Left ventricle myocardium superior (tissue), 1 donor: ENCODE data around the gene REEP3. TPM values are rescaled to one million over a fixed set of nuclear protein-coding genes. Genes with fewer than 3 reads are reported as not detected.
A peak's percentile ranks its signal among the peaks of the same experiment; 100 is the strongest.

Source experiments
- ATAC-seq: fragments of 200-7000 bp; cut with Tn5 transposase; one replicate; pipeline ENCODE4 v1.9.1; 2020; ENCODE audit warnings: mild to moderate bottlenecking, moderate library complexity
- DNase-seq: peaks from one replicate; pipeline ENCODE4 v3.0.0-alpha.2; 2020
- intact Hi-C: fragments of 100-400 bp; cut with micrococcal nuclease; formaldehyde crosslinking; loops from one replicate; pipeline ENCODE4 v1.11.0; 2022
- total RNA-seq: library from RNA; stranded (reverse); fragmentation: NEBNext Ultra II Directional; extraction: Animal tissue kit (Norgen Biotek cat#: 25700); gene quantifications from one replicate; pipeline ENCODE4 v1.2.1, GENCODE V29; 2021
- donor health status: DM: no; HTN: yes; CAD: no; lungs with severe emphysema.

The REEP3 gene
- total RNA-seq, 1 donor from 2014 or later = 17.4 TPM

DNA sequence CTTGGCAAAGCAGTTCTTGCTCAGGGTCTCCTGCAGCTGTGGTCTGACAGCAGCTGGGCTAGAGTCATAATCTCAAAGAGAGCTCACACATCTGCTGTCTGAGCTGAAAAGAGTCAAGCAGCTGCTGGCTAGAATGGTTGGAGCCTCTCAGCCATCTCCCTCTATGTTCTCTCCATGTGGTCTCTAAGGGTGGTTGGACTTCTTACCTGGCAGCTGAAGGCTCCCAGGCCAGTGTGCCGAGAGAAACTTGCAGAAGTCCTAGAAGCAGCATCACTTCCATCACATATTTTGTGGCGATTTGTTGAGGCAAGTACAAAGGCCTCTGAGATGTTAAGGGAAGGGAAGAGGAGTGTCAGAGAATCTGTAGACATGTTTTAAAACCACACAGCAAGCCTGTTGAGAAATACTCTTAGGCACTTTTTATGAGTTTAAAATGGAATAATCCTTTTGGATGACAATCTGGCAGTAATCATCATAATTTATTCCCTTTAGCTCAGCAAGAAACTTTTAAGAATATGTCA, 93.2 kb downstream of the REEP3 start:
- peak; percentile 39 for DNase-seq
- intact Hi-C loops = no loop called here
- ATAC-seq = peak; percentile 85

DNA sequence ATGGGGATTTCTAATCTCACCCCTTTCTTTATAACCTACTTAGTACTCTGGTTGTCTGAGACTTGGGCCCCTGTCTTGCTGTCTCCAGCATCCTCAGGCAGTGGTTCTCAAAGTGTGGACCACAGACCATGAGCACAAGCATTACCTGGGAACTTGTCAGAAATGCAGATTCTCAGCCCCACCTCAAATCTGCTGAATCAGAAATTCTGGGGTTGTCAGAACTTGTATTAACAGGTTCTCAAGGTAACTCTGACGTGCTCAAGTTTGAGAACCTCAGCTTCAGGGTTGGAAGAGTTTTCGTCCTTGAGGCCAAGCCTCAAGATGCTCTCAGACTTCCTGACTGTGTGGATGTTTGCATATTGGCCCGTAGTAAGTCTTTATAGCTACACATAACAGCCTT, 97.4 kb downstream of the REEP3 start:
- DNase-seq = no peak
- intact Hi-C loops = no loop called here

DNA sequence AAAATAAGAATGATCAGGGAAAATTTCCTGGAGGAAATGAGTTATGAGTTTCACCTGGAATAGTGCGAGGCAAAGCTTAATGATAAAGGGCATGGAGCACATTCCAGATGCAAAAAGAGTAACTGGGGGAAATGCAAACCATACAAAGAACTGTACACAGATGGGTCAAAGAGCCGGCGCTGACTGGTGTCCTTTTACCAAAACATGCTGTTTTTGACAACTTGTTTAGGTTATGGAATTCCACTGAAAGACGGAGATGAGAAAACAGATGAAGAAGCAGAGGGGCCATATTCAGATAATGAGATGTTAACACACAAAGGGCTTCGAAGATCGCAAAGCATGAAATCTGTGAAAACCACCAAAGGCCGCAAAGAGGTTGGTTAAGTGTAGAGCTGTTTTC, 98.2 kb downstream of the REEP3 start:
- no peak for DNase-seq
- intact Hi-C loops = no loop called here
- no peak for ATAC-seq

More for the DNA sequence above, 97.4 kb downstream of the REEP3 start:
- no peak for ATAC-seq

DNA sequence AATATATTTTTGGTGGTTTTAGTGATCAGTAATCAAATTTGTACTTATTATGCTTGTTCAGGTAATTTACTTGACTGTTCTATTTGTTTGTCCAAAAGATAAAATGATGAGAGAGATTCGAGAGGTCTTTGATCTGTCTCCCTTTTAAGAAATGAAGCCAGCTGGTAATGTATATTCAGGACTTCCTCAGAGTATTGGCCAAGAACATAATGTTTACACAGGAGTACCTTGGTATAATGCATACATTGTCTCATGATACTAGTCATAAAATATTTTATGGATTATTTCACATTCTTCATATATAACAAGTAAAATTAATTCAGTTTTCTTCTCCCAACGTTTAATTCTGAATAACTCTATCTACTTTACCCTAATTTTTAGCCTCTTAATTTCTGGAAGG, 100.9 kb downstream of the REEP3 start:
- ATAC-seq = no peak
- intact Hi-C loops = loop anchor here (10.0 kb wide), 1 partner anchor 407 kb away; no protein-coding TSS in a partner anchor
- DNase-seq = no peak

DNA sequence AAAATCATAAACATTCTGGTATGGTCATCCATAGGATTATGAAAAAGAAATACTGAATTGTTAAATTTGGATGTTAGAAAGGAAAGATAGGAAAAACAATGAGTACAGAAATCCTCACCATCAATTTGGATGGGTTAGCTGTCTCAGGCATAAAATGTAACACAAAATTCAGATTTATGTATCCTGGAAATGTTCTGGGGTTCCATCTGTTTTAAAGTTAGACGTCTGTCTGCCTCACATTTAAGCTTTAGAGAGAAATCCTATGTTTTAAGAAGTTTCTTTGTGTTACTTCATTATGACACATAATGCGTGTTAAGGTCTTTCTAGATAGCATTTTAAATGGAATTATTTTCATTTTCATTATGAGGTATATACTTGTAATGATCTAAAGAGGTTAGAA, 103.5 kb downstream of the REEP3 start:
- intact Hi-C loops = loop anchor here (5.0 to 10.0 kb wide), 2 partner anchors 410 to 457 kb away; no protein-coding TSS in a partner anchor

DNA sequence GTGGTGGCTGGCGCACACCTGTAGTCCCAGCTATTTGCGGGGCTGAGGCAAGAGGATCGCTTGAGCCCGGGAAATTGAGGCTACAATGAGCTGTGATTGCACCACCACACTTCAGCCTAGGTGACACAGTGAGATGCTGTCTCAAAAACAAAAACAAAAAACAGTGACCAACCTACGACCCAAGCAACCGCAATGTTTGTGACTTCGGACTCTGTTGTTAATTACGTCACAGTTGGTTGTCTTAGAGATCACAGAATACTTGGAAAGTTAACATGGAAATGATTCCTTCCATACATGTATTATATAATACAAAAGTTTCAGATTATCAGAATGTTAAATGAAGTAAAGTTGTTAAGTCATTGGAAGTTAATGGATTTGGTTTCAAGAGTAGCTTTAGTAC, 106.2 kb downstream of the REEP3 start:
- intact Hi-C loops = loop anchor here (5.0 to 10.0 kb wide), 2 partner anchors 413 to 460 kb away; no protein-coding TSS in a partner anchor
- DNase-seq (no peak), ATAC-seq (no peak)

More for the DNA sequence above, 103.5 kb downstream of the REEP3 start:
- ATAC-seq (no peak), DNase-seq (no peak)

DNA sequence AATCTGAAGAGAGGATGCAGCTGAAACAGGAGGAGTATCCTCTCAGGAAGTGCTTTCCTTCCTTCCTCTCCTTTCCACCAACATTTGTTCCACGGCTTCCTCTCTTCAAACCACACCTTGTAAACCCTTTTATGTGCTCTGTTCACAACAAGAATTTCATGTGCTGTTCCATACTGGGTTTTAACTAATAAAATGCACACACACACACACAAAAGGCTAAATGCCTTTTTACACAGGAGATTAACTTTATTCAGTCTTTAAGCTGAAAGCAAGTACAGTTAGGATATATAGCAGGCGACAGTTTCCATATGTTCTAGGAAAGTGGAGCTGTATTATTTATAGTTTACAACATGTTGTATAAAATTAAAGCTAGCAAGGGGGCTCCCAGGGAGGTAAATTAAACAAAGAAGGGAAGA, 106.7 kb downstream of the REEP3 start:
- ATAC-seq (no peak), DNase-seq (no peak)
- intact Hi-C loops = loop anchor here (5.0 to 10.0 kb wide), 2 partner anchors 413 to 461 kb away; no protein-coding TSS in a partner anchor

DNA sequence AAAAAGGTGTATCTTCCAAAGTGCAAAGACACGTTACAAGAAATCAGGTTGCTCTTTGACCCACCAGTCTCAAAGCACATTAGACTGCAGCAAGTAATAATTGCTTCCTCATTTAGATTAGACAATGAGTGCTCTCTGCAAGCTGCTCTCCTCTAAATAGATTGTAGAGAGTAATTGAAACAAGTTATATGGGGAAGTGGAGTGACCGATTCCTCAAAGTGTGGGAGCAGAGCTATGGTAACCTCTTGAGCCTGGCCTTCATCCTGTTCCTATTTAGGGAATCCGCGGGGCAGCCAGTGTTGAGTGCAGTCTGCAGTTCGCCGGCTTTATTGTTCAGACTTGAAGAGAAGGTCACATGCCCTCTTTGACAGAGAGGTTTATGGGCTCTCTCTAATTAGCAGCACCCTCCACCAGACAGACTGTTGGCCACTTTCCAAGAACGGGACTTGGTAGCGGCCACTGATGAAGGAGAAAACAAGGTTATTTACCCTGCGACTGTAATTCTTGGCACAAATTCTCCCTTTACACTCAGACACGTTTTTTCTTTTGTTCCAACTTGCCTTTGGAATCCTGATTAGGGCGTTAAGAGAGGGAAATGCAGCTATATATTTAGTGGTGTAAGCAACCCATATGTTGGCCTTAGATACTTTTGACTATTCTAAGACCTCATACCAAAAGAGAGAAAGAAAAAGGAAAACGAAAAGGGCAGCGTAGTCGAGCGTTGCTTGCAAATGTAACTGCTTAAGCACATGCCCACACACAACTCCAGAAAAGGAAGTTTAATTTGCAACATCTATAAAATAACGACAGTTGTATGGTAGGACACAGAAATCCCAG, 107.5 kb downstream of the REEP3 start:
- intact Hi-C loops = loop anchor here (5.0 to 10.0 kb wide), 2 partner anchors 414 to 461 kb away; no protein-coding TSS in a partner anchor
- ATAC-seq (peak; percentile 57), DNase-seq (peak; percentile 74)

DNA sequence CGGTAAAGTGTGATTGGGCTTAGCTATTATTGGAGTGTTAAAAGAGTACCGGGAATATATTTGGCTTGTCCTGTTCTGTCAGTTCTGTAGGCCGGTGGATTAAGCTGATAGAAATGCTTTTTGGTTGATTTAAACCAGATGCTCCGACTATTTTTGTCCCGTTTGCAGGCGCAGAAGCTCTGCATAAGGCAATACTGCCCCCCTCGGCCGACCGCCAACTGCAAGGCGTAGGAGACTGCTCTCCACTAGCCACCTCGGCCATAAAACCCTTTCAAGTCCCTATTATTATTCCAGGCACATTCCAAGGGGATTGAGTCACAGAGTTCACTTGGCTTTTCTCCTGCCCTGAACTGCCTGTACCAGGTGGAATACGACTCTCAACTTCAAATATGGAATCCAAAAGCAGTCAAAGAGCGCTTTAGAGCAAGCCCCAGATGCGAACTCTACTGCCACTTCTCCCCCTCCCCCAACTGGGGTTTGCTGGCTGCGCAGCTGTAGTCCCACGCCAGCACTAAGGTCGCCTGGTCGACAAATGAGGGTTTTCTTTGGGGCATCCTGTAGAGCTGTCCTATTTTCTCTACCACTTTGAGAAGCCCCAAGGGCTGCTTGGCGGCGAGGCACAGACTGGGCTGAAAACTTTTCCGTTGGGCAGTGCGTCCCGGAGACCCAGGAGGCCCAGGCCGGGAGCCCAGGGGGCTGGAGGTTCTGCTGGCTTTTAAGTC, 108.3 kb downstream of the REEP3 start:
- DNase-seq (peak; percentile 97), ATAC-seq (peak; percentile 77)
- intact Hi-C loops = loop anchor here (5.0 to 10.0 kb wide), 3 partner anchors 85 to 462 kb away; no protein-coding TSS in a partner anchor

DNA sequence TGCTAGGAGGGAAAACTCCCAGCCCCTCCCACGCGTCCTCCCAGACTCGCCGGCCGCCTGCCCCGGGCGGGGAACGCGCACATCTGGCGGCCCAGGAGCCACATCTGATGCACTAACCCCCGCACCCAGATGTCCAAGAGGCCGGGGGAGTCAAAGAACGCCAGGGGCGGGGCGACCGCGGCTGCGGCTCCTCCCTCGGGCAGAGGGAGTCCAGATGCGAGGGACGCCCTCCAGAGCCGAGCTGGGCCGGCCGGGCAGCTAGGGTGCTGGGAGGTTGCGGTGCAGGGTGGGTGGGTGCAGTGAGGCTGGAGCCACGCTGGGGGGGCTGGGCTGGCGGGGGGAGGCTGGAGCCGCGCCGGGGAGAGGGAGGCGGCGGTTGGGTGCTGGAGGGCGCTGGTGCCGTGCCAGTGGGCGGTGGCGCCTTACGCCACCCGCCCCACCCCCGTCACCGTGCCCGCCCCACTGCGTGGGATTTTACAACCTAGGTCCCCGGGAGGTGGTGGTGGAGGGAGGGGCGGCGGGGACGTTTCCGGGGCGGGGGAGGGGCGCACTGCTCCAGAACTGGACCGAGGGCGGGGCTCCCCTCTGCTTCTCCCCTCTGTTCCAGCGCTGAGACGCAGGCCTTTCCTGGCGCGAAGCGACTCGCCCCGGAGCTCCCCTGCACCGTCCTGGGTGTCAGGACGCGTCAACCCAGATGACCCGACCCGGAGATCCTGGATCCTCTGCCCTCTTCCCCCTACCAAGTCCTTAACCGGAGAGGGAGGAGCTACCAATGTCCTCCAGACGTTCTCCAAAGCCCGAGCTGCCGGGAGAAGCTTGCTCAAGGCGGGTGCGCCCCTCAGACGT, 109.1 kb downstream of the REEP3 start:
- DNase-seq (peak; percentile 96), ATAC-seq (peak; percentile 80)
- intact Hi-C loops = loop anchor here (10.0 kb wide), 1 partner anchor 84 kb away; no protein-coding TSS in a partner anchor

DNA sequence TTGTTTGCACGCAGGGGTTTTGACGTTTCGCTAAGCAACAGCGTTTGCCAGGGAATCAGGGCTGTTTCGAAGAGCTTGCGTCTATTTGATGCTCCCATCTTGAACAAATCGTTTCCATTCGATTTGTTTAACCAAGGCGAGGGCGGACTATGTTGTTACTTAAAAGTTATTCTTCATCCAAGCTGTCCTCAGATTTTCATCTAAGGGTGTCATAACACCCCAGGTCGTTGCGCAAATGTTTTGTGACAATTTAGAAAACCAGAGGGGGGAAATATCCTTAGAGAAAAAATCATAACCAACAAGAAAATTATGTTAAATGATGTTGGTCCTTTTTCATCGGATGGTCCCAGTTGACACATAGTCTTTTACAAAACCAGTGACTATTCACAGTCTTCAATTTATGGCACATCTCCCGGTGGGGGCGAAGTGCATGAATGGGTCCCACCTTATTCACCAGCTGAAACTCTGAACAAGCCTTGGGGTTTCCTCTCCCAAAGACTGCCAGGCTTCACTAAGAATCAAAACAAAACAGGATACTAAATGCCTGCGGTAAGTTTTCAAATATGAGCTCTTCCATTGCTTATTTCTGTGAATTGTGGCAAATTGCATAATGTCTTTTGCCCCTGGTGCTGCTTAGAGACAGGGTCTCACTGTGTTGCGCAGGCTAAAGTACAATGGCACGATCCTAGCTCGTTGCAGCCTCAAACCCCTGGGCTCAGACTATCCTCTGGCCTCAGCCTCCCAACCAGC, 109.9 kb downstream of the REEP3 start:
- intact Hi-C loops = loop anchor here (10.0 kb wide), 1 partner anchor 84 kb away; no protein-coding TSS in a partner anchor
- DNase-seq = no peak

DNA sequence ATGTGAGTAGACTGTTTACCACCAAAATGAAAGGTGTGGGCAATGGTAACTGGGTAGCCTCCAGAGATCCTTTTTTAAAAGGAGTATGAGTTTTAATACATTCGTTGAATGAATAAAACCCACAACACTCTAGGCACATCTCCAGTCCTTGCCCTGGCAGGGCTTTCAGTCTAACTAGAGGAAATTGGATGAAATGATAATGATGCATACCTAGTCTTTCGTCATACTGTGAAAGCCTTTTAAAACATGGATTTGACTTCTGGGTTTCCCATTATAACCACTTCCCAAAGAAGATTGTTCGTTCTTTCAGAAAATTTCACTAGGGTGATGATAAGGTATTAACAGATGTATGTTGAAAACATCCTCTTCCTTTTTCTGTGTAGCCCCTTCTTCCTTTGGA, 110.8 kb downstream of the REEP3 start:
- intact Hi-C loops = loop anchor here (10.0 kb wide), 1 partner anchor 83 kb away; no protein-coding TSS in a partner anchor
- ATAC-seq (no peak), DNase-seq (no peak)

More for the DNA sequence above, 109.9 kb downstream of the REEP3 start:
- no peak for ATAC-seq

DNA sequence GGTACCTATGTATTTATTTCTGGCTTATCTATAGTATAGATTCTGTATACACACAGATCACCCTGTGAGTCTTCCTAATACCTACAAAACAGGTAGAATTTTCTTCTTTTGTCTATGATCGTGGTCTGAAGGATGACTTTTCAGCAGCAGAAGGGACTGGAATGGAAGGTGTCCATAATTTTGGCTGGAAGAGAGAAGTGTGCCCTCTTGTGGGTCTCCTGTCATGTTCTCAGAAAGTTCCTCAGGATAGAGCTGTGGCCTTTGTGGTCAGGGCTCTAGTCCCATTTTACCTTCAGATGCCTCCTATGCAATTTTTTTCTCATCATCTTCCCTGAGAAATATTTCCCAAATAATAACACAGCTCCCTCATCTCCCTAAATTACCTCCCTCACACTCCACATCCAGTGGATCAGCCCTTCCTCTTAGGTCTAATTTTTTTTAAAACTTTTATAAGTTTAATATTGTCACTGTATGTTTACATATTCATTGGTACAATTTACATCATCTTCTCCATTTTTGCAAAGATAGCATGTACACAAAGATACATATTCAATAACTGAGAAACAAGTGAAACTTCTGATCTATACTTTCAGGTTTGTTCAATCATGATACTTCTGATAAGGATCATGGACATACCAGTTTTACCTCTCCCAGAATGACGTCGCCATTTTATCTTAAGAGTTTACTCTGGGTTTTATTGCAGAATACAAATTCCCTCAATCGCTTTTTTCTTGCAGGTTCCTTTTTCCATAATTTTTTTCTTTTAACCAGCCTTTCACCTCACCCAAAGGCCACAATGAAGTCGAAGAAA, 112.7 kb downstream of the REEP3 start:
- intact Hi-C loops = loop anchor here (10.0 kb wide), 1 partner anchor 81 kb away; no protein-coding TSS in a partner anchor
- ATAC-seq = no peak

DNA sequence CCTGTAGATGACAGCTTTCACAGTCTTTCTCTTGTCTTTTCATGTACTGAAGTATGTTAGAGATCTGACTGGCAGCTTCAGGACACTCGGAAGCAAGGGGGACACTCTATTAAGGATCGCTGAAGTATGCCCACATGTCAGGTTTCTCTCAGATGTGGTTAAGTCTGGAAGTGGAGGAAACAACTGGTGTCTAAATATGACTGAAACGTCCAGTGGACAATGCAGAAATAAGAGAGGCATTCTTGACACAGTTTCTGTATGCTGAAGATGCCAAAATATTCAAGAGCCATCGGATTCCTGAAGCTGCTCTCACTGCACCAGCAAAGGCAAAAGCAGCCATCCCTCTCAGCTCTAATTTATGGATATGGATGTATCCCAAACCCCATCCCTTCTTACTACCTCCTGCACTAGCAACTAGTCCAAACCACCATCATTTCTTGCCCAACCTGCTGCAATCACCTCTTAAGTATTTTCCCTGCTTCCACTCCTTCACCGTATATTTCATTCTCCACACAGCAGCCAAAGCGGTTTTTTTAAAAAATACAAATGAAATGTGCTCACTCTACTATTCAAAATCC, 113.4 kb downstream of the REEP3 start:
- intact Hi-C loops = loop anchor here (10.0 kb wide), 1 partner anchor 80 kb away; no protein-coding TSS in a partner anchor
- DNase-seq = no peak
- no peak for ATAC-seq

More for the DNA sequence above, 112.7 kb downstream of the REEP3 start:
- DNase-seq = no peak

DNA sequence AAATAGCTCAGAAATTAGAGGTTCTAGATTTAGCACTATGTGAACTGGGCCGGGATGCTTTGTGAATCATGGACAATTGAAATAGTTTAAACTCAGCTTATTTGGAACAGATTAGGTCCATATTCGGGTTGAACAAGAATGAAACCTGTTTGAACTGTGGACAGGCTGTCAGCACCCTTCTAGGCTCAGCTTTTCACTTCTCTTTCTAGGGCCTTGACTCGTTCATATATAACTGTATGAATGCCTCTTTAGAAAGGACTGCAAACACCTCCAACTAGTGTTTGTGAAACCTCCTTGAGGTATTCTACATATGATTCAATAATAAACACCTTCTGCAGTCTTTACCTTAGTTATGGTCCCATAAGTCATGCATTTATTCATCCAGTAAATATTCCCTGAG, 115.6 kb downstream of the REEP3 start:
- no peak for ATAC-seq
- intact Hi-C loops = loop anchor here (10.0 kb wide), 1 partner anchor 78 kb away; no protein-coding TSS in a partner anchor
- DNase-seq = no peak

DNA sequence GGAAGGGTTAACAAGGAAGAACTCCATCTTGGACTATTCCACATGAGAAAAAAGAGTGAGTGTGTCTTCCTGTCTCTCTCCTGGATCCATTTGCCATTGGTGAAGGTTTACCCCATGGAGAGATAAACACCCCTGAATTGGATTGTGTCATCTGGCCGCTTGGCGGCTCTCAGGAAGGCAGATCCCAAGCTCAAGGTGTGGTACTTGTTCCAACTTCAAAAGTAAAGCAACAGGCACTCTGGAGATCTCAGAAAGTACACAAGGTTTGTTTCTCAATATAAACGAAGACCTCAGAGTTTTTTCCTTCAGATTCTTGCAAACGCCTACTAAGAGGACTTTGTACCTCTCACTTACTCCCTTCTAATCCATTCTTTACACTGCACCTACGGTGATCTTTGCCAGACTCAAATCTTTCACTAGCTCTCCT, 116.7 kb downstream of the REEP3 start:
- DNase-seq (no peak), ATAC-seq (no peak)
- intact Hi-C loops = loop anchor here (10.0 kb wide), 1 partner anchor 77 kb away; no protein-coding TSS in a partner anchor
